KMS-11 (cell line): ENCODE measurements around the gene ORC3.

Source experiments
- H2AFZ ChIP-seq: fragments of 200-600 bp; sonication (generic); 2 replicates; pipeline ENCODE4 v1.6.1; 2016; ENCODE audit warnings: antibody characterized with exemption, mixed run types, low read depth
- H3K27ac ChIP-seq: fragments of 200-600 bp; sonication (generic); 2 replicates; pipeline ENCODE4 v1.6.1; 2016; ENCODE audit warnings: mild to moderate bottlenecking, mixed run types
- H3K27me3 ChIP-seq: fragments of 200-600 bp; sonication (generic); 2 replicates; pipeline ENCODE4 v1.6.1; 2017; ENCODE audit warnings: mild to moderate bottlenecking, low read depth, mixed run types, moderate library complexity; ENCODE audit not compliant: insufficient read depth
- H3K36me3 ChIP-seq: fragments of 200-600 bp; sonication (generic); 2 replicates; pipeline ENCODE4 v1.6.1; 2017; ENCODE audit warnings: mild to moderate bottlenecking, mixed run types; ENCODE audit not compliant: insufficient read depth
- H3K4me1 ChIP-seq: fragments of 200-600 bp; sonication (generic); 2 replicates; pipeline ENCODE4 v1.6.1; 2016; ENCODE audit warnings: mild to moderate bottlenecking, low read depth, mixed run types; ENCODE audit not compliant: poor library complexity, severe bottlenecking
- H3K4me2 ChIP-seq: fragments of 200-600 bp; sonication (generic); 2 replicates; pipeline ENCODE4 v1.7.0; 2016; ENCODE audit warnings: mild to moderate bottlenecking, mixed run types
- H3K4me3 ChIP-seq: fragments of 200-600 bp; sonication (generic); IDR thresholded peaks from 2 replicates; pipeline ENCODE4 v1.6.1; 2017; ENCODE audit warnings: low read depth, low read length, mixed read lengths; ENCODE audit not compliant: insufficient read depth
- H3K79me2 ChIP-seq: fragments of 200-600 bp; sonication (generic); 2 replicates; pipeline ENCODE4 v1.6.1; 2016; ENCODE audit warnings: low read depth, mixed run types; ENCODE audit not compliant: insufficient read depth
- H3K9ac ChIP-seq: fragments of 200-600 bp; sonication (generic); 2 replicates; pipeline ENCODE4 v1.6.1; 2016; ENCODE audit warnings: mild to moderate bottlenecking, mixed run types
- H4K20me1 ChIP-seq: fragments of 200-600 bp; sonication (generic); 2 replicates; pipeline ENCODE4 v1.6.1; 2016; ENCODE audit warnings: mild to moderate bottlenecking, mixed run types; ENCODE audit not compliant: insufficient read depth
- TF ChIP-seq, protein P1 (sequence below): fragments of 200-600 bp; sonication (generic); conservative IDR thresholded peaks from 2 replicates; pipeline ENCODE4 v1.6.1; 2017; ENCODE audit warnings: low read depth, mild to moderate bottlenecking, antibody characterized with exemption, low read length, moderate library complexity, mixed read lengths

The ORC3 gene

DNA sequence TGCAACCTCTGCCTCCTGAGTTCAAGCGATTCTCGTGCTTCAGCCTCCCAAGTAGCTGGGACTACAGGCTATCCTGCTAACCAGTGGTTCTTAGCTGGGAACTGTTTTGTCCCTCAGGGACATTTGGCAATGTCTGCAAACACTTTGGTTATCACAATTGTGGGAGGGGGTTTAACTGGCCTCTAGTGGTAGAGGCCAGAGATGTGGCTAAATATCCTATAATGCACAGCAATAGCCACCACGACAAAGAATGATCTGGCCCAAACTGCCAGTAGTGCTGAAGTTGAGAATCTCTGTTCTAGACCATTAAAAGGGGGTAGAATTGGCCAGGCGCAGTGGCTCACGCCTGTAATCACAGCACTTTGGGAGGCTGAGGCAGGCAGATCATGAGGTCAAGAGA is 83.3 kb downstream of the ORC3 start:
- H3K4me1 ChIP-seq, result peaks cover 37% of the 10 kb centered on the region
- H3K27ac ChIP-seq, result no peak overlapping the region
- peaks cover 5% of the 10 kb centered on the region; the same call in 1 of the 2 replicates for H3K36me3 ChIP-seq
- H3K4me3 ChIP-seq, result no peak overlapping the region
- H2AFZ ChIP-seq, result no peak overlapping the region
- H3K79me2 ChIP-seq, result peaks cover 15% of the 10 kb centered on the region; the same call in 1 of the 2 replicates
- H3K4me2 ChIP-seq, result no peak overlapping the region
- TF ChIP-seq, protein P1, sequence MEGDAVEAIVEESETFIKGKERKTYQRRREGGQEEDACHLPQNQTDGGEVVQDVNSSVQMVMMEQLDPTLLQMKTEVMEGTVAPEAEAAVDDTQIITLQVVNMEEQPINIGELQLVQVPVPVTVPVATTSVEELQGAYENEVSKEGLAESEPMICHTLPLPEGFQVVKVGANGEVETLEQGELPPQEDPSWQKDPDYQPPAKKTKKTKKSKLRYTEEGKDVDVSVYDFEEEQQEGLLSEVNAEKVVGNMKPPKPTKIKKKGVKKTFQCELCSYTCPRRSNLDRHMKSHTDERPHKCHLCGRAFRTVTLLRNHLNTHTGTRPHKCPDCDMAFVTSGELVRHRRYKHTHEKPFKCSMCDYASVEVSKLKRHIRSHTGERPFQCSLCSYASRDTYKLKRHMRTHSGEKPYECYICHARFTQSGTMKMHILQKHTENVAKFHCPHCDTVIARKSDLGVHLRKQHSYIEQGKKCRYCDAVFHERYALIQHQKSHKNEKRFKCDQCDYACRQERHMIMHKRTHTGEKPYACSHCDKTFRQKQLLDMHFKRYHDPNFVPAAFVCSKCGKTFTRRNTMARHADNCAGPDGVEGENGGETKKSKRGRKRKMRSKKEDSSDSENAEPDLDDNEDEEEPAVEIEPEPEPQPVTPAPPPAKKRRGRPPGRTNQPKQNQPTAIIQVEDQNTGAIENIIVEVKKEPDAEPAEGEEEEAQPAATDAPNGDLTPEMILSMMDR, result no peak
- H3K27me3 ChIP-seq, result no peaks in the 10 kb centered on the region
- H3K9ac ChIP-seq, result no peak overlapping the region
- no peaks in the 10 kb centered on the region for H4K20me1 ChIP-seq

DNA sequence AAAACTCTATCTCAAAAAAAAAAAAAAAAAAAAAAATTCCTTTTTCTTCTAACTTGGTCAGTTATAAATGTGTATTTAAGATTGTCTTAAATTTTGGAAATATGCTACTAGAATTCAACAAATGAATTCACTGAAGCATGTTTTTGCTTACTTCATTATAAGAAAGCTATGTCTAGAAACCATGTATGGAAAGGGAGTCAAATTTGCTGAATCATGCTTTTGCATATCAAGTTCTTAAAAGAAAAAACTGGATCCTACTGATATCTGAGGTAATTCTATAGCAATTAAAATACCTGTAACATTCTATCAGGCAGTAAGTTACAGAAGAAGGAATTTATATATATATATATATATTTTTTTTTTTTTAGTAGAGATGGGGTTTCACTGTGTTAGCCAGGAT is 84.4 kb downstream of the ORC3 start:
- no peak overlapping the region for H3K4me2 ChIP-seq
- no peak overlapping the region for H3K9ac ChIP-seq
- peaks cover 18% of the 10 kb centered on the region; the same call in 1 of the 2 replicates for H3K79me2 ChIP-seq
- TF ChIP-seq, protein P1, result no peak
- no peak overlapping the region for H3K4me3 ChIP-seq
- peaks cover 5% of the 10 kb centered on the region; the same call in 1 of the 2 replicates for H3K36me3 ChIP-seq
- no peak overlapping the region for H3K27ac ChIP-seq
- H3K4me1 ChIP-seq, result peaks cover 33% of the 10 kb centered on the region
- H4K20me1 ChIP-seq, result no peaks in the 10 kb centered on the region
- H2AFZ ChIP-seq, result no peak overlapping the region
- H3K27me3 ChIP-seq, result no peaks in the 10 kb centered on the region

DNA sequence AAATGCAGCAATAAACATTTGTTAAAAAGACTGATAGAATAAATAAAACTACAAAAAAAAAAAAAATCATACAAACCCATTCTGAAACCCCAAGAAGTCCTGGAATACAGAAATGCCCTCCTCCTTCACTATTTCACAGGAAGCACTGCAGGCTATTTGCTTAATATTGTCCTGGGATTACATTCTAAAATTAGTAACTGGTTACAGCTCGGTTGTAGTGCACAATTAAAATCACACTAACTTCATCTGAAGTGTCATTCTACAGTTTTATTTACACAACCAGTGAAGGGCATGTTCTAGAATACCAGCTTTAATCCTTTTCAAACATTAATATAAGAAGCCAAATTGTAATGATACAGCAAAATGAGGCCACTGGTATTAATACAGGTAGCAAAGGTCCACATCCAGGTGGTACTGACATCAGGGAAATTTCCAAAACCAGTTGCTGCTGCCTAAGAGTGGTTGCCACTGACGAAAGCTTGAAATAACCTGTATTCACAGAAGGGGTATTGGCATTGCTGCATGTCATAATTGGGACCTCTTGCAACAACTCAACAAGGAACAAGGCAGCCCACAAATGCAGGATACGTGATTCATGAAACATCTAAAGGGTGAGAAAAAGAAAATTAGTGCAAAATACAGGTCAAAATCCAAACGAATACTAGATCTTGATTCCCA is 85.2 kb downstream of the ORC3 start:
- H4K20me1 ChIP-seq, result no peaks in the 10 kb centered on the region
- H3K9ac ChIP-seq, result no peak overlapping the region
- peaks cover 27% of the 10 kb centered on the region; the same call in 1 of the 2 replicates for H3K79me2 ChIP-seq
- H3K4me3 ChIP-seq, result no peak overlapping the region
- no peak overlapping the region for H2AFZ ChIP-seq
- peaks cover 5% of the 10 kb centered on the region; the same call in 1 of the 2 replicates for H3K36me3 ChIP-seq
- H3K4me2 ChIP-seq, result no peak overlapping the region
- TF ChIP-seq, protein P1, result no peak
- no peaks in the 10 kb centered on the region for H3K27me3 ChIP-seq
- no peak overlapping the region for H3K27ac ChIP-seq
- peaks cover 28% of the 10 kb centered on the region for H3K4me1 ChIP-seq

DNA sequence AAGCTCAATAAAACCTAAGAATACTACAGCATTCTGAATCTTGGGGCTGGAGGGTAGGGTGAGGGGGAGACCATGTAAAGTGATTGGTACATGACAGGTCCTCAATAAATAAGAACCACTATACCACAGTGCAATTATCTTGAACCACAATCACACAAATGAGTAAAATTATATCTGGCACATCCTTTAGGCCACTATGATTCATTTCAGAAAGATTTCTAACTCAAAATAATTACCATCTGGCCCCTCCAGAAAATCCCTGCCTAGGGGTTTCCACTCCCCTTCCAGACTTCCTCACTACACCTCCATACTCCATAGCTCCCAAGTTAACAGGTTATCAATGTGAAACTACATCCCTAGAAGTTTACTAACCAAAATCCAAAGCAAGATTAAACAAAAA is 92.4 kb downstream of the ORC3 start:
- Histone ChIP-seq H3K27ac (no peak overlapping the region), H4K20me1 (peaks cover 30% of the 10 kb centered on the region), H3K9ac (no peak overlapping the region), H3K79me2 (peaks cover 92% of the 10 kb centered on the region), H3K4me2 (no peak overlapping the region), H3K27me3 (no peaks in the 10 kb centered on the region), H3K4me1 (peaks cover 61% of the 10 kb centered on the region), H3K4me3 (no peak overlapping the region), H2AFZ (no peak overlapping the region), H3K36me3 (peaks cover 5% of the 10 kb centered on the region; the same call in 1 of the 2 replicates)
- TF ChIP-seq, protein P1, result no peak
